Smooth muscle cell of trachea (primary cell): Measurements from ENCODE around the gene ELOVL6. TPM values are rescaled to one million over a fixed set of nuclear protein-coding genes. Genes with fewer than 3 reads are reported as not detected.

Experiments used
- total RNA-seq: library from RNA; depleted of rRNA; stranded (reverse); fragments of >200 nt; gene quantifications from 2 replicates; pipeline ENCODE4 v1.2.1, GENCODE V29; 2014

ELOVL6 gene
- total RNA-seq, result 7.4 and 33.5 TPM in 2 replicates

GRCh38 chr4:110198435-110199416, at the start of gene ELOVL6:
TSS of gene ELOVL6 (minus strand) at chr4:110198615. CDS start at chr4:110198335, 280 bp downstream.

